HepG2 (cell line): ENCODE results near the gene PPP1R13B. TPM values are rescaled to one million over a fixed set of nuclear protein-coding genes. Genes with fewer than 3 reads are reported as not detected.

Experiments
- AHR ChIP-seq: IDR thresholded peaks from 2 replicates; pipeline ENCODE4 v1.6.1; 2018; ENCODE audit warnings: missing genetic modification reagents, missing compliant biosample characterization
- CHCHD3 ChIP-seq: sonication (generic); formaldehyde crosslinking; IDR thresholded peaks from 2 replicates; pipeline ENCODE4 v1.8.0; 2022; ENCODE audit warnings: mild to moderate bottlenecking, missing genetic modification reagents, moderate library complexity
- CREB1 ChIP-seq, 2 experiments: fragments of 450-650 bp in 1 of 2; IDR thresholded peaks; 2 replicates each; pipeline ENCODE4 v1.6.1; 2016 to 2017; ENCODE audit warnings: control low read depth in 1 of 2, mild to moderate bottlenecking in 1 of 2, missing compliant biosample characterization in 1 of 2, missing genetic modification characterization in 1 of 2
- DNMT1 ChIP-seq: sonication (generic); formaldehyde crosslinking; IDR thresholded peaks from 2 replicates; pipeline ENCODE4 v1.5.1; 2020; ENCODE audit warnings: mild to moderate bottlenecking, missing genetic modification reagents
- EP300 ChIP-seq, 3 experiments: sonication (generic) in 1 of 3; formaldehyde crosslinking in 1 of 3; IDR thresholded peaks; 2 replicates each; pipeline versions ENCODE4 v1.5.1 to v1.6.1; 2011 to 2020; ENCODE audit warnings: low read depth in 2 of 3, low read length in 2 of 3, borderline replicate concordance in 1 of 3, improper control_type of control experiment in 1 of 3, mild to moderate bottlenecking in 1 of 3, missing genetic modification reagents in 1 of 3, moderate library complexity in 1 of 3
- HDAC1 ChIP-seq: sonication (generic); formaldehyde crosslinking; IDR thresholded peaks from 2 replicates; pipeline ENCODE4 v1.5.1; 2020; ENCODE audit warnings: mild to moderate bottlenecking, missing genetic modification reagents
- NR2F6 ChIP-seq, 2 experiments: IDR thresholded peaks; 2 replicates each; pipeline ENCODE4 v1.6.1; 2016; ENCODE audit warnings: antibody characterized with exemption in 1 of 2, mild to moderate bottlenecking in 1 of 2
- RBM22 ChIP-seq: fragments of 200-400 bp; formaldehyde crosslinking; optimal IDR thresholded peaks from 2 replicates; pipeline ENCODE3; 2017; ENCODE audit warnings: mild to moderate bottlenecking, low read length, moderate library complexity
- SIX1 ChIP-seq: sonication (generic); formaldehyde crosslinking; IDR thresholded peaks from 2 replicates; pipeline ENCODE4 v1.4.0; 2020; ENCODE audit warnings: missing genetic modification reagents, borderline replicate concordance
- SKI ChIP-seq: fragments of 450-650 bp; IDR thresholded peaks from one replicate; pipeline ENCODE4 v1.6.1; 2018; ENCODE audit warnings: mild to moderate bottlenecking; ENCODE audit not compliant: partially characterized antibody
- SP4 ChIP-seq: sonication (generic); formaldehyde crosslinking; IDR thresholded peaks from 2 replicates; pipeline ENCODE4 v1.8.1; 2023; ENCODE audit warnings: mild to moderate bottlenecking, missing genetic modification reagents
- STAT5B ChIP-seq: sonication (generic); formaldehyde crosslinking; IDR thresholded peaks from 2 replicates; pipeline ENCODE4 v1.4.0; 2020; ENCODE audit warnings: missing genetic modification reagents
- U2AF1 ChIP-seq: fragments of 200-400 bp; formaldehyde crosslinking; optimal IDR thresholded peaks from 2 replicates; pipeline ENCODE3; 2017; ENCODE audit warnings: mild to moderate bottlenecking, low read depth, low read length
- XRCC5 ChIP-seq: fragments of 200-400 bp; formaldehyde crosslinking; optimal IDR thresholded peaks from 2 replicates; pipeline ENCODE3; 2017; ENCODE audit warnings: mild to moderate bottlenecking, low read length
- ZFP36L2 ChIP-seq: sonication (generic); formaldehyde crosslinking; IDR thresholded peaks from 2 replicates; pipeline ENCODE4 v1.4.0; 2020; ENCODE audit warnings: missing genetic modification reagents
- ZNF17 ChIP-seq: sonication (generic); formaldehyde crosslinking; IDR thresholded peaks from 2 replicates; pipeline ENCODE4 v1.5.0; 2020; ENCODE audit warnings: mild to moderate bottlenecking, missing genetic modification reagents
- ZNF367 ChIP-seq: sonication (generic); formaldehyde crosslinking; IDR thresholded peaks from 2 replicates; pipeline ENCODE4 v1.4.0; 2020; ENCODE audit warnings: missing genetic modification reagents, borderline replicate concordance
- ZNF484 ChIP-seq: sonication (generic); formaldehyde crosslinking; IDR thresholded peaks from 2 replicates; pipeline ENCODE4 v1.5.1; 2020; ENCODE audit warnings: mild to moderate bottlenecking, low read depth, missing genetic modification reagents, borderline replicate concordance
- ZNF564 ChIP-seq: sonication (generic); formaldehyde crosslinking; IDR thresholded peaks from 2 replicates; pipeline ENCODE4 v1.8.1; 2023; ENCODE audit warnings: mild to moderate bottlenecking, missing genetic modification reagents
- ZNF782 ChIP-seq: sonication (generic); formaldehyde crosslinking; IDR thresholded peaks from 2 replicates; pipeline ENCODE4 v1.4.0; 2020; ENCODE audit warnings: missing genetic modification reagents, mild to moderate bottlenecking, borderline replicate concordance
- ZNF83 ChIP-seq: sonication (generic); formaldehyde crosslinking; IDR thresholded peaks from 2 replicates; pipeline ENCODE4 v1.4.0; 2020; ENCODE audit warnings: missing genetic modification reagents, mild to moderate bottlenecking, borderline replicate concordance
- polyA plus RNA-seq, 8 experiments: library from polyadenylated mRNA; depleted of rRNA in 3 of 8; stranded (reverse) in 7 of 8; unstranded in 1 of 8; fragments of >200 nt; fragmentation: Illumina TruSeq in 4 of 8; extraction: Trizol in 4 of 8; gene quantifications; 2 replicates each; pipeline versions ENCODE4 v1.2.1 to v1.2.3, GENCODE V29; 2011 to 2016; ENCODE audit warnings: low read depth in 4 of 8, missing spikeins in 1 of 8, mixed read lengths in 1 of 8; ENCODE audit not compliant: insufficient read depth in 1 of 8
- total RNA-seq, 5 experiments: library from RNA; depleted of rRNA; stranded (reverse); fragments of >200 nt; fragmentation: Illumina TruSeq; extraction: Trizol; gene quantifications; 2 replicates each; pipeline ENCODE4 v1.2.3, GENCODE V29; 2016; ENCODE audit warnings: low read depth in 1 of 5
- TF ChIP-seq, protein P1 (sequence below): sonication (generic); formaldehyde crosslinking; IDR thresholded peaks from 2 replicates; pipeline ENCODE4 v1.8.0; 2022; ENCODE audit warnings: mild to moderate bottlenecking, missing genetic modification reagents, moderate library complexity
- TF ChIP-seq, protein P2 (sequence below): IDR thresholded peaks from 2 replicates; pipeline ENCODE4 v1.6.1; 2012; ENCODE audit warnings: inconsistent platforms
- TF ChIP-seq, protein P3 (sequence below): sonication (generic); formaldehyde crosslinking; IDR thresholded peaks from 2 replicates; pipeline ENCODE4 v1.4.0; 2020; ENCODE audit warnings: mild to moderate bottlenecking, low read depth, missing genetic modification reagents
- TF ChIP-seq, protein P4 (sequence below): IDR thresholded peaks from 2 replicates; pipeline ENCODE4 v1.6.1; 2016; ENCODE audit warnings: low read depth, control low read depth
- TF ChIP-seq, protein P5 (sequence below): sonication (generic); IDR thresholded peaks from 2 replicates; pipeline ENCODE4 v1.6.1; 2016; ENCODE audit warnings: low read depth, borderline replicate concordance

Gene PPP1R13B
- total and polyA plus RNA-seq, 2 of the 13 experiments (the other 11 are each of a cell fraction or from before 2014, with no cell fraction given) = 4.6 to 9.4 TPM

DNA sequence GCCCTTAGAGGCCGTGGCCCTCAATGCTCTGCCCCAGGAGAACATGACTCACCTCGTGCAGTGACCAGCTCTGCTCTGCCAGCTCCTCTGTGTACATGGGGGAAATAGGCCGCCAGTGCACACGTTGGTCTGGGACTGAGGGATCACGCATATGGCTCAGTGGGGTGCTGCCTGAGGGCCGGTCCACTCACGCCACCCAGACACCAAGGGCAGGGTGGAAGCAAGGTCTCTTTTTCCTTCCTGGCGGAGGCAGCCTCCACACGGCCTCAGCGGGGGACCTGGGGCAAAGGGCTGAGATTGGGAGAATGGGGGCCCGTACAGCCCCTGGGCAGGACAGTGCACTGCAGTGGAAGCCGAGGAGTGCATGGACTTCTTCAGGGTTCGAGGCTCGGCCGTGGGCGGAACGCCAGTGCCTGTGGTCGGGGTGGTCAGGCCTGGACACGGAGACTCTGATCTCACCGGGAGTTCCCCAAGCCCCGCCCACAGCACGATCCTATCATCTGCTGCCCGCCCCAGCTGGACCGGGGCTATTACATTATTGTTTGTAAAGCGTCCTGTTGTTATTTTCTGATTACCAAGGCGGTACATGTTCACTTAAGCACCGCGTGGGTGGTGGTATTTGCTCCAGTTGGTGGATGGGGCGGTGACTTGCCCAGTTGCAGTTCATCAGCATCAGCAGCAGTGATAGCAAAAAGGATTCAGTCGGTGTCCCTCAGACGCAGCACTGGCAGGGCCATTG is 42.1 kb upstream of the PPP1R13B start (continued):
- no peak for TF ChIP-seq SKI
- no peak for TF ChIP-seq ZNF564 (CRISPR knock-in tag)
- TF ChIP-seq HDAC1 = no peak
- no peak for TF ChIP-seq ZNF484 (CRISPR knock-in tag)
- TF ChIP-seq AHR (CRISPR knock-in tag) = no peak
- TF ChIP-seq, protein P1, sequence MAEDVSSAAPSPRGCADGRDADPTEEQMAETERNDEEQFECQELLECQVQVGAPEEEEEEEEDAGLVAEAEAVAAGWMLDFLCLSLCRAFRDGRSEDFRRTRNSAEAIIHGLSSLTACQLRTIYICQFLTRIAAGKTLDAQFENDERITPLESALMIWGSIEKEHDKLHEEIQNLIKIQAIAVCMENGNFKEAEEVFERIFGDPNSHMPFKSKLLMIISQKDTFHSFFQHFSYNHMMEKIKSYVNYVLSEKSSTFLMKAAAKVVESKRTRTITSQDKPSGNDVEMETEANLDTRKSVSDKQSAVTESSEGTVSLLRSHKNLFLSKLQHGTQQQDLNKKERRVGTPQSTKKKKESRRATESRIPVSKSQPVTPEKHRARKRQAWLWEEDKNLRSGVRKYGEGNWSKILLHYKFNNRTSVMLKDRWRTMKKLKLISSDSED (CRISPR knock-in tag) = no peak
- no peak for TF ChIP-seq EP300 (IDR thresholded peaks at IDR 0.05; ENCODE audit: low read depth in 2 of 2, low read length in 2 of 2)
- TF ChIP-seq EP300 (CRISPR knock-in tag; IDR thresholded peaks at IDR 0.05; ENCODE audit: borderline replicate concordance) = 0 out of 2 replicates have a peak, but pooled peaks have one; percentile 24
- TF ChIP-seq ZNF17 (CRISPR knock-in tag) = no peak
- TF ChIP-seq DNMT1 = no peak
- TF ChIP-seq, protein P2, sequence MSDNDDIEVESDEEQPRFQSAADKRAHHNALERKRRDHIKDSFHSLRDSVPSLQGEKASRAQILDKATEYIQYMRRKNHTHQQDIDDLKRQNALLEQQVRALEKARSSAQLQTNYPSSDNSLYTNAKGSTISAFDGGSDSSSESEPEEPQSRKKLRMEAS = peak; percentile 86
- no peak for TF ChIP-seq ZNF367 (CRISPR knock-in tag)
- TF ChIP-seq ZNF782 (CRISPR knock-in tag) = no peak
- no peak for TF ChIP-seq U2AF1
- no peak for TF ChIP-seq CREB1 (IDR thresholded peaks at IDR 0.05)
- no peak for TF ChIP-seq CREB1 (CRISPR knock-in tag; IDR thresholded peaks at IDR 0.05)
- TF ChIP-seq, protein P3, sequence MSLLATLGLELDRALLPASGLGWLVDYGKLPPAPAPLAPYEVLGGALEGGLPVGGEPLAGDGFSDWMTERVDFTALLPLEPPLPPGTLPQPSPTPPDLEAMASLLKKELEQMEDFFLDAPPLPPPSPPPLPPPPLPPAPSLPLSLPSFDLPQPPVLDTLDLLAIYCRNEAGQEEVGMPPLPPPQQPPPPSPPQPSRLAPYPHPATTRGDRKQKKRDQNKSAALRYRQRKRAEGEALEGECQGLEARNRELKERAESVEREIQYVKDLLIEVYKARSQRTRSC (CRISPR knock-in tag) = 0 out of 2 replicates have a peak, but pooled peaks have one; percentile 67
- no peak for TF ChIP-seq NR2F6 (IDR thresholded peaks at IDR 0.05)
- TF ChIP-seq NR2F6 (CRISPR knock-in tag; IDR thresholded peaks at IDR 0.05) = no peak
- TF ChIP-seq SP4 (CRISPR knock-in tag) = peak; percentile 76
- TF ChIP-seq SIX1 = no peak
- no peak for TF ChIP-seq XRCC5
- TF ChIP-seq STAT5B = no peak
- no peak for TF ChIP-seq ZNF83 (CRISPR knock-in tag)
- no peak for TF ChIP-seq RBM22
- TF ChIP-seq, protein P4, sequence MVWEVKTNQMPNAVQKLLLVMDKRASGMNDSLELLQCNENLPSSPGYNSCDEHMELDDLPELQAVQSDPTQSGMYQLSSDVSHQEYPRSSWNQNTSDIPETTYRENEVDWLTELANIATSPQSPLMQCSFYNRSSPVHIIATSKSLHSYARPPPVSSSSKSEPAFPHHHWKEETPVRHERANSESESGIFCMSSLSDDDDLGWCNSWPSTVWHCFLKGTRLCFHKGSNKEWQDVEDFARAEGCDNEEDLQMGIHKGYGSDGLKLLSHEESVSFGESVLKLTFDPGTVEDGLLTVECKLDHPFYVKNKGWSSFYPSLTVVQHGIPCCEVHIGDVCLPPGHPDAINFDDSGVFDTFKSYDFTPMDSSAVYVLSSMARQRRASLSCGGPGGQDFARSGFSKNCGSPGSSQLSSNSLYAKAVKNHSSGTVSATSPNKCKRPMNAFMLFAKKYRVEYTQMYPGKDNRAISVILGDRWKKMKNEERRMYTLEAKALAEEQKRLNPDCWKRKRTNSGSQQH = 0 out of 2 replicates have a peak, but pooled peaks have one; percentile 24
- TF ChIP-seq, protein P5, sequence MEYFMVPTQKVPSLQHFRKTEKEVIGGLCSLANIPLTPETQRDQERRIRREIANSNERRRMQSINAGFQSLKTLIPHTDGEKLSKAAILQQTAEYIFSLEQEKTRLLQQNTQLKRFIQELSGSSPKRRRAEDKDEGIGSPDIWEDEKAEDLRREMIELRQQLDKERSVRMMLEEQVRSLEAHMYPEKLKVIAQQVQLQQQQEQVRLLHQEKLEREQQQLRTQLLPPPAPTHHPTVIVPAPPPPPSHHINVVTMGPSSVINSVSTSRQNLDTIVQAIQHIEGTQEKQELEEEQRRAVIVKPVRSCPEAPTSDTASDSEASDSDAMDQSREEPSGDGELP = peak; percentile 80
- no peak for TF ChIP-seq ZFP36L2
- no peak for TF ChIP-seq CHCHD3 (CRISPR knock-in tag)
